Breast epithelium (tissue), 4 donors: ENCODE data around the gene ZMPSTE24. TPM values are rescaled to one million over a fixed set of nuclear protein-coding genes. Genes with fewer than 3 reads are reported as not detected.

ENCODE experiments used
- DNase-seq, 2 donors: peaks; one replicate each; pipeline ENCODE4 v3.0.0-alpha.2; 2019; ENCODE audit warnings: low spot score in 2 of 2
- H3K27ac ChIP-seq, 2 donors: fragments of 200-600 bp; sonication (generic) in 1 of 2; one replicate each; pipeline ENCODE4 v1.5.1; 2016 to 2019; ENCODE audit warnings: mild to moderate bottlenecking in 1 of 2
- H3K27me3 ChIP-seq, 2 donors: fragments of 200-600 bp; sonication (generic) in 1 of 2; one replicate each; pipeline versions ENCODE4 v1.5.1 to v1.6.0; 2017 to 2019; ENCODE audit warnings: control low read depth in 1 of 2, mild to moderate bottlenecking in 1 of 2
- H3K36me3 ChIP-seq: fragments of 200-600 bp; one replicate; pipeline ENCODE4 v1.5.1; 2019
- H3K4me1 ChIP-seq, 2 donors: fragments of 200-600 bp; sonication (generic); one replicate each; pipeline ENCODE4 v1.5.1; 2016 to 2019; ENCODE audit warnings: control low read depth in 1 of 2
- H3K4me3 ChIP-seq, 3 donors: fragments of 200-600 bp; sonication (generic); 1 replicate in 2 of 3; 2 replicates in 1 of 3; pipeline ENCODE4 v1.5.1; 2016 to 2019; ENCODE audit warnings: mild to moderate bottlenecking in 3 of 3, moderate library complexity in 2 of 3
- H3K9me3 ChIP-seq, 2 donors: fragments of 200-600 bp; sonication (generic) in 1 of 2; one replicate each; pipeline ENCODE4 v1.5.1; 2016 to 2019; ENCODE audit warnings: control low read depth in 1 of 2
- POLR2A ChIP-seq: fragments of 450-650 bp; IDR thresholded peaks from one replicate; pipeline ENCODE4 v1.6.1; 2016; ENCODE audit warnings: antibody characterized with exemption, mild to moderate bottlenecking, moderate library complexity
- POLR2AphosphoS5 ChIP-seq, 3 donors: sonication (generic); formaldehyde crosslinking; IDR thresholded peaks; one replicate each; pipeline ENCODE4 v1.6.1; 2017; ENCODE audit warnings: antibody characterized with exemption in 3 of 3
- intact Hi-C: fragments of 100-400 bp; cut with DNase I; formaldehyde crosslinking; loops from one replicate; pipeline ENCODE4 v1.15.1; 2023; ENCODE audit warnings: low total_unique reads
- total RNA-seq, 3 donors: library from RNA; depleted of rRNA; stranded (reverse); fragments of >200 nt; gene quantifications; one replicate each; pipeline ENCODE4 v1.1.0, GENCODE V29; 2016
- TF ChIP-seq, protein P1 (sequence below), 3 donors: fragments of 450-650 bp; IDR thresholded peaks; one replicate each; pipeline ENCODE4 v1.5.1; 2016 to 2017; ENCODE audit warnings: antibody characterized with exemption in 3 of 3, mild to moderate bottlenecking in 3 of 3, moderate library complexity in 3 of 3

The ZMPSTE24 gene
- total RNA-seq, 3 donors from 2014 or later: 34.4 to 48.3 (median 43.6) TPM

DNA sequence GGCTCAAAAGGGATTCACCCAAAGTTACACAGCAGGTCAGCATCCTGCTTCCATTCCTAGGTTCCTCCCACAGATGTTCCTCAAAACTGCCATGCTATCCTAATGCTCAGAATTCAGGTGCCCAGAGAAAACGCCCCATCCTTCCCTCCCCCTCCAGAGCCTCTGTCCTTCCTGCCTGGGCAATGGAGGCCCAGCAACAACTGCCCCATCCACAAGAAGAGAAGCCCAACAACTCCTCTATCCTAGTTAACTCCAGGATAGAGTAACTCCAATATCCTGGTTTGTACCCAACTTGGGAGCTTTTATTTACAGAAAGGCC, 42.2 kb downstream of the ZMPSTE24 start:
- no peak for TF ChIP-seq POLR2AphosphoS5 (IDR thresholded peaks at IDR 0.05)
- no peak for TF ChIP-seq POLR2A
- Histone ChIP-seq H3K4me1 (no peaks in the 10 kb centered on the region), H3K27ac (no peak overlapping the region), H3K4me3 (no peak overlapping the region), H3K9me3 (no peaks in the 10 kb centered on the region), H3K27me3 (no peaks in the 10 kb centered on the region), H3K36me3 (no peaks in the 10 kb centered on the region)
- no peak for DNase-seq
- intact Hi-C loops: no loop called here

DNA sequence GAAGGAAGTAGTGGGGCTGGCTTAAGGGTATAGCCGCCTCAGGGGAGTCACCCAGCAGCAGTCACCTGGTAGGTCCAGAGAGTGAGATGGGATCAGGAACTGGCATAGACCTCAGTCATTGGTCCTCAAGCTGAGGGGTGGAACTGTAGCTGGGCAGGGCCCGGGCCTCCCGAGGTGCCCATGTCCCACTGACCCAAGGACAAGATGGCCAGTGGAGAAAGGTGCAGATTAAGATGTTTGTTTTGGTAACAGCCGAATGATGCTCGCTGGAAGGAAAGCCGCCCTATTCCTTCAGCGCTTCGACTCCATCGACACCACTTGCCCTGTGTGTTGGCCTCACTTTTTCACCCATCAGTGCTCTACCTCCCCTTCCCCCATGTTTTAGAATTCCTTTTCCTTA, 42.6 kb downstream of the ZMPSTE24 start:
- Histone ChIP-seq H3K27ac (no peak overlapping the region), H3K4me3 (no peak overlapping the region), H3K27me3 (no peaks in the 10 kb centered on the region), H3K9me3 (no peaks in the 10 kb centered on the region), H3K36me3 (no peaks in the 10 kb centered on the region), H3K4me1 (no peaks in the 10 kb centered on the region)
- TF ChIP-seq POLR2AphosphoS5 (IDR thresholded peaks at IDR 0.05): no peak
- TF ChIP-seq POLR2A: no peak
- TF ChIP-seq, protein P1, sequence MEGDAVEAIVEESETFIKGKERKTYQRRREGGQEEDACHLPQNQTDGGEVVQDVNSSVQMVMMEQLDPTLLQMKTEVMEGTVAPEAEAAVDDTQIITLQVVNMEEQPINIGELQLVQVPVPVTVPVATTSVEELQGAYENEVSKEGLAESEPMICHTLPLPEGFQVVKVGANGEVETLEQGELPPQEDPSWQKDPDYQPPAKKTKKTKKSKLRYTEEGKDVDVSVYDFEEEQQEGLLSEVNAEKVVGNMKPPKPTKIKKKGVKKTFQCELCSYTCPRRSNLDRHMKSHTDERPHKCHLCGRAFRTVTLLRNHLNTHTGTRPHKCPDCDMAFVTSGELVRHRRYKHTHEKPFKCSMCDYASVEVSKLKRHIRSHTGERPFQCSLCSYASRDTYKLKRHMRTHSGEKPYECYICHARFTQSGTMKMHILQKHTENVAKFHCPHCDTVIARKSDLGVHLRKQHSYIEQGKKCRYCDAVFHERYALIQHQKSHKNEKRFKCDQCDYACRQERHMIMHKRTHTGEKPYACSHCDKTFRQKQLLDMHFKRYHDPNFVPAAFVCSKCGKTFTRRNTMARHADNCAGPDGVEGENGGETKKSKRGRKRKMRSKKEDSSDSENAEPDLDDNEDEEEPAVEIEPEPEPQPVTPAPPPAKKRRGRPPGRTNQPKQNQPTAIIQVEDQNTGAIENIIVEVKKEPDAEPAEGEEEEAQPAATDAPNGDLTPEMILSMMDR (IDR thresholded peaks at IDR 0.05): no peak
- intact Hi-C loops: no loop called here
- DNase-seq: no peak

DNA sequence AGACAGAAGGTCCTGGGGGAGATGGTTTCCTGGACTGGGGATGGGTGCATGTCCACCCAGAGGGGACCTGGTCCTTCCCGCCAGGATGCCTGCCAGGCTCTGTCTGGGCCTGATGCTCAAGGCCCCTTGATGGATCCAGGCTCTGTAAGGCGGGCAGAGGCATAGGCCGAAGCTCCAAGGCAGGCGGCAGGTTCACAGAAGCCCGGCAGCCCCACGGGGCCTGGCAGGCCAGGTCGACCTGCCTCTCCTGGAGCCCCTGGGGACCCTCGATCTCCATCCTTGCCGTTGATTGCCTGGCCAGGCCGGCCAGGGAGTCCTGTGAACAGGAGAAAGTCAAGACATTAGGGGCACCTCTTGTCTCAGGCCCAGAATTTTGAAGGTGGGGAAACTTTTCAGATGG, 43.0 kb downstream of the ZMPSTE24 start:
- Histone ChIP-seq H3K27me3 (no peaks in the 10 kb centered on the region), H3K4me3 (no peak overlapping the region), H3K4me1 (no peaks in the 10 kb centered on the region), H3K27ac (no peak overlapping the region), H3K36me3 (no peaks in the 10 kb centered on the region), H3K9me3 (no peaks in the 10 kb centered on the region)
- no peak for DNase-seq
- TF ChIP-seq, protein P1 (IDR thresholded peaks at IDR 0.05): no peak
- TF ChIP-seq POLR2AphosphoS5 (IDR thresholded peaks at IDR 0.05) (no peak), POLR2A (no peak)
- intact Hi-C loops: no loop called here

DNA sequence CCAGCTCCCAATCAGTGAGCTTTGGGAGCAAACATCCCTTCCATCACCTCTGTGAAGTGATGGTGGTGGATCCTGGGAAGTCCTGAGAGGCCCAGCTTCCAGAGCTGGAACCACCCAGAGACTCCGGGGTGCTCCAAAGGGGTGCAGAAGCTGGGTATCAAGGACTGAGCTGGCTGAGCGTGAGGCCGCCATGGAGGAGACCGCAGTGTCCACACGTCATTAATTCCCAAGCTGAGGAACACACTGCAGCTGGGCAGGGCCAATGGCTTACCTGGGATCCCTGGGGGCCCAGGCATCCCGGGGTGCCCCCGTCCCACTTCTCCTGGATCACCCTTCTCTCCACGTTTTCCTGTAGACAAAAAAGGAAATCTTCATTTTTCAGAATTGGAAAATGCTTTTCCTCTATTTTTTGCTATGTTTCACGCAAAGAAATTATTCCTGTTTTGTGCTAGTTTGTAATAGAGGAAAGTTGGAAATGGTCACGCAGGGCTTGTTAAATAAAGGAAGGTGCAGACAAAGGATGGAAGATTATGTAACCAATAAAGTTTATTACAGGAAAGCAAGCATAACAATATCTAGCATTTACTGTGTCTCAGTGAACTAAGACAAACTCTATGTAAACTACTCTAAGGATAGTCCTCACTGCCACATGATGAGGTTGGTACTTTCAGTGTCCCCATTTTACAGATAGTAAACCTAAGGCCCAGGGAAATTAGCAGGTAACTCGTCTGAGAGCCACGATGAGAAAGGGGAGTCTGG, 43.7 kb downstream of the ZMPSTE24 start:
- intact Hi-C loops: no loop called here
- Histone ChIP-seq H3K4me3 (no peak overlapping the region), H3K27ac (no peak overlapping the region), H3K4me1 (no peaks in the 10 kb centered on the region), H3K27me3 (no peaks in the 10 kb centered on the region), H3K9me3 (no peaks in the 10 kb centered on the region), H3K36me3 (no peaks in the 10 kb centered on the region)
- DNase-seq: no peak
- TF ChIP-seq POLR2A (no peak), POLR2AphosphoS5 (IDR thresholded peaks at IDR 0.05) (no peak)
- TF ChIP-seq, protein P1 (IDR thresholded peaks at IDR 0.05): no peak

DNA sequence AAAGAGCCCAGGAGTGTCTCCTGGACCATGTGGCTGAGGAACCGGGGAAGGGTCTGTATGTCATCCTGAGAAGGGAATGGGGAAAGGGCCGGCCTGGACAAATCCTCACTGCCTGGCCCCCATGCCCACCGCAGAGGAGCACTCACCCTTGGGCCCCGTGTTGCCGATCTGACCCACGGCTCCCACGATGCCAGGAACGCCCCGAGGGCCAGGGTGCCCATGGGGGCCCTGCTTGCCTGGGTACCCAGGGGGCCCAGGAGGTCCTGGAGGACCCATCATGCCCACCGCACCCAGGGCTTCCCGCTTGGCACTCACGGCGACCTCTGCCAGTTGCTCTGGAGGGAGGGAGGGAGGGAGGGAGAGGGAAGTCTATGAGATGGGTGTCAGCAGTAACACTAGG, 44.4 kb downstream of the ZMPSTE24 start:
- Histone ChIP-seq H3K4me3 (no peak overlapping the region), H3K36me3 (no peaks in the 10 kb centered on the region), H3K27ac (no peak overlapping the region), H3K9me3 (no peaks in the 10 kb centered on the region), H3K27me3 (no peaks in the 10 kb centered on the region), H3K4me1 (no peaks in the 10 kb centered on the region)
- intact Hi-C loops: no loop called here
- DNase-seq: no peak
- TF ChIP-seq POLR2AphosphoS5 (IDR thresholded peaks at IDR 0.05) (no peak), POLR2A (no peak)
- TF ChIP-seq, protein P1 (IDR thresholded peaks at IDR 0.05): no peak
